CD4-positive, alpha-beta T cell treated with Interleukin-15 for 4 hours (primary cell): ENCODE measurements around the gene DCPS.
"Not testable (repeated sequence)": the region's sequence is repeated elsewhere in the genome, so short reads cannot be mapped to it uniquely, and the experiment has no call there.

Experiments
- DNase-seq: peaks from one replicate; pipeline ENCODE4 v3.0.0-alpha.2; 2020; ENCODE audit warnings: low spot score

The DCPS gene

GRCh38 chr11:126362879-126363655 is 59.2 kb downstream of the DCPS start:
- DNase-seq: no peak

GRCh38 chr11:126363706-126364248 is 59.9 kb downstream of the DCPS start:
- DNase-seq: no peak

DNA sequence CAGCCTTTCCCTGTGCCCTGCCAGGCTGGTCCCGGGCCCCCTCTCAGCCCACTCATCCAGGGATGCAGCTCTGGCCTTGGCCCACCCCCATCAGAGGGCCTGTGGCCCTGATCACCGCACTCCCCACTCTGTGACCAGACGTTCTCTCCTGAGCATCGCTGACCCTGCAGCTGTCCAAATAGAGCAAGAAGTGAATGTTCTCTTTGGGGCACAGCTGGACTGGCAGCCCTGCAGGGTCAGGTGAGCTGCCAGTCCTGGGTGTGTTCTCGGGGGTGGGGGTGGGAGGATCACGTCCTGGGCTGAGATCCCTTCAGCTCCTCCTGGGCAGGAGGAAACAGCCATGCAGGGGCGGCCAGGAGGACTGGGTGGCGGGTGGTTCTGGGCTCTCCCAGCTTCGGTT is 60.9 kb downstream of the DCPS start:
- DNase-seq: not testable (repeated sequence)

DNA sequence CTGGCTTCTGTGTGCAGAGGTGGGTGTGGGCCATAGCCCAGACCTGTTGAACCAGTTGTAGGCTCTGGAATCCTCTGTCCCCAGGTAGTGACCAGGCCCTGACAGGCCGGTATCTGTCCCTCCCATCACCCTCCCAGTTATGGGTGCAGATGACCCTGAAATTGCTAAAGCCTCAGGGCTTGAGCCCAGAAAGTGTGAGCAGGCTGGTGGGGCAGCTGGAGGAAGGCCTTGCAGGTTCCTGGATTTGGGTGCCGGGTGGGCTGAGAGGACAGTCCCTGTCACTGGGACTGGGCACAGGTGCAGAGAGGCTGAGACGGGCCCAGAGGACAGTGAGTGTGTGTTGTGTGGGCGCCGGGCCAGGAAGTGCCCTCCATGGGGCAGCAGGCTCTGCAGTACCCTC is 61.6 kb downstream of the DCPS start:
- not testable (repeated sequence) for DNase-seq

DNA sequence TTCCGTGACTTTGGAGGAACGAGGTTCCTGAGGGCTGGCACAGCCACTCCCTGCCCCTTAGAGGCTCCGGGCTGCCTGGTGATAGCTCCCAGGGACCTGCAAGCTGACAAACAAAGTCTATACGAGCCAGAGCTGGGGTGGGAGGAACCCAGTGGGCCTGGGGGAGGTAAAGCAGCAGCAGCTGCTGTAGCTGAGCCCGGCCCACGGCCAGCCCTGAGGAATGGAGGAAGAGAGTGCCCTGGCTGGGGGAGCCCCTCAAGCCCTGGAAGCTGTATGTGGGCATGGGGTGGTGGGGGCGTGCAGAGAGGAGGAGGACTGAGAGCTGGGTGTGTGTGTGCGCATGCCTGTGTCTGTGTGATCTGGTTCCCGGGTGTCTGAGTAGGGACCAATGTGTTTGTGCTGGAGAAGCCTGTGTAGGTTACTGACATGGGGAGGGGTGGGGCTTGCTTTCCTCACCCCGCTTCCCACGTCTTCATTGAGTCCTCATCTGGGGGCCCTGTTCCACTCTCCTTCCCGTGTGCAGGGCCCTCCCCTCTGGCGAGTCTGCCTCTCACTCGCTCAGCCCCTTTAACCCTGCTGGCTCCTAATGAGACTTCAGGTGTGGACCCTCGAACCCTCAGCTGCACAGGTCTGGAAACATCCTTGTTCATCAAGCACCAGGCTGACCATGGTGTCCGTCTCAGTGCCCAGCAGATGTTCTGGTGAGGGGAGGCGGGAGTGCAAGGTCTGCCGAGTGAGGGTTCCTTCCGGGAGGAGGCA is 62.4 kb downstream of the DCPS start:
- DNase-seq: no peak

- DNase-seq: not testable (repeated sequence)
Measured at GRCh38 chr11:126366823-126367654, 63.2 kb downstream of the DCPS start.

DNA sequence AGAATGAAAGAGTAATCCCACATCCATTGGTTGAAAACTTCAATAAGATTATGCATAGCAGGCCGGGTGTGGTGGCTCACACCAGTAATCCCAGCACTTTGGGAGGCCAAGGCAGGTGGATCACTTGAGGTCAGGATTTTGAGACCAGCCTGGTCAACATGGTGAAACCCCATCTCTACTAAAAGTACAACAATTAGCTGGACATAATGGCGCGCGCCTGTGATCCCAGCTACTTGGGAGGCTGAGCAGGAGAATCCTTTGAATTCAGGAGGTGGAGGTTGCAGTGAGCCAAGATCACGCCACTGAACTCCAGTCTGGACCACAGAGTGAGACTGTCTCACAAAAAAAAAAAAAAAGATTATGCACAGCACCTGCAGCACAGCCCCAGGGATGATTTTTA is 63.9 kb downstream of the DCPS start:
- not testable (repeated sequence) for DNase-seq

DNA sequence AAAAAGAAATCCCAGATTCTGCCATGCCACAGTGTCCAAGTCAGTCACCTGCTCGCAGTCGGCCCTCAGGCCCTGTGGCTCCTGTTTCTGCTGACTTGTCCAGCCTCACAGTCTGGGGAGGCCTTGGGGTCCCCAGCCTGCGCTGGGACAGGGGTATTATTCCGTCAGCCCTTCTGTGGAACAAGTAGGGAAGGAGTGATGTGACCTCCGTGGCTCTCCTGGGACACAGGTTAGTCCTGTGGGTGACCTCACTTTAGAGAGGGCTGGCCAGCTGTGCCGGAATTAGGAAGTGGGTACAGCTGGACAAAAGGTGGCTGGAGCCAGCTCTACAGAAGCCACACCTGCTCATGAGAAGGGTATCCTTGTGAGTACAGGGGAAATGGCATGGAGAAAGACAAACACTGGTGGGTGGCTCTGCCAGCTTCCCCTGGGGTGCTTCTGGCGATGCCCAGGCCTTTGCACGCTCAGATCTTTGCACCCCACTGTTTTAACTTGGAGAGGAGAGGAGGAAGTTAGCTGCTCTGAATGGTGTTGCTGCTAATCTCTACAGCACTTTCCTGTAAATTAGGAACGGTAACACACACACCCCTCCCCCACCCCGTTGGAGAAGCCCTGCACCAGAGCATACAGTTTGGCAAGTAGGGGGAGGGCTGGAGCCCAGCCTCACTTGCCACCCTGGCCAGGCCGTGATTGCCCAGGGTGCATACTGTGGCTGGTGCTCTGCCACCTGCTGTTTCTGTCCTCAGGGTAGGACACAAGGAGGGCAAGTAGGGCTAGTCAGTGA is 64.7 kb downstream of the DCPS start:
- DNase-seq: not testable (repeated sequence)

- no peak for DNase-seq
Measured at GRCh38 chr11:126370016-126370415, 66.2 kb downstream of the DCPS start.

GRCh38 chr11:126371595-126371994 is 67.7 kb downstream of the DCPS start:
- no peak for DNase-seq

- DNase-seq: not testable (repeated sequence)
Measured at GRCh38 chr11:126373389-126374066, 69.7 kb downstream of the DCPS start.

DNA sequence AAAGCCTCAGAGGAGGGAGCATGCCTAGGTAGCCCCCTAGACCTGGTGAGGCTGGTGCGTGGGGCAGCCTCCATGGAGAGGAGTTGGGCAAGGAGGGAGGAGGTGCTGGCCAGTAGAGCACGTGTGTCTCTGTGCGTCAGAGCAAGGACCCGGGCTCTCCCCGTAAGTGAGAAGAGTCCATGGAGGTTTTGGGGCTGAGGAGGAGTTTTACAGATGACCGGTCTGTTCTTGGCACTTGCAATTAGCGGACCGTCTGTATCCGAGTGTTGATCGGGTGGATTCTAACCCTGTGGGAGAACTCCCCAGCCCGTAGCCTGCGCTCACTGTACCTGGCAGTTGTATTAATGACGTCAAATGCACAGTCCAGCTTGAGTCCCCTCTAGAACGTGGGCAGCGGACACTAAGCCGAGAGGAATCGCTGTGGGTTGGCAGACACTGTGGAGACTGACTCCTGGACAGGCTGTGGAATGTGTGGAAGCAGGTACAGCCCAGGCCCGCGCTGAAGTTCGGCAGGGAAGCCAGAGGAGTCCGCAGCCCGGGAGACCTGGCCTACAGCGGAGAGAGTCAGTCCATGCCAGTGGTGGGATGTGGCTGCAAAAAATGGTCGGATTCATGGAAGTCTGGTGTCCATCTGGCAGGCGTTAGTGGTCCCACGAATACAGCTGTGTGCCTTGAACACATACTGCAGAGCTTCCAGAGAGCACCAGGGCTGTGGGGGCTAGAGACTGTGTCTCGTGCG is 70.9 kb downstream of the DCPS start:
- DNase-seq: not testable (repeated sequence)

GRCh38 chr11:126375726-126376125 is 71.9 kb downstream of the DCPS start:
- DNase-seq: no peak

DNA sequence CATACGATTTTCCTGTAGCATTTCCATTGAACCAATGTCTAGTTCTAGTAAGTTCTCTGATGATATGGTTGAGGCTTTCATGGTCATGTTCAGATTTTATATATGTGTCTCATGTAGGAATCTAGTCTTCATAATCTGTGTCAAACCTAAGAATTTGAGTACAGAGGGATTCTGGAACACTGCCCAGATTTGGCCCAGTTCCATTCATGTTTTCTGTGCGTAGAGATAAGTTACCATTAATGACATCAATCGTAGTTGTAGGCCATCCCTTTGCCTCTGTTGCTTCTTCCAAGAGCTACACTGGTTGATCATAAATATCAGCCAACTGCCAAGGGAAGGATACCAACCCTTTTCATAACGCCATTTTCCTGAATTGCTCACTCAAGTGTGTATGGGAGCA is 74.9 kb downstream of the DCPS start:
- no peak for DNase-seq

- DNase-seq: no peak
Measured at GRCh38 chr11:126380909-126381308, 77.0 kb downstream of the DCPS start.

- not testable (repeated sequence) for DNase-seq
Measured at GRCh38 chr11:126381960-126382359, 78.1 kb downstream of the DCPS start.

DNA sequence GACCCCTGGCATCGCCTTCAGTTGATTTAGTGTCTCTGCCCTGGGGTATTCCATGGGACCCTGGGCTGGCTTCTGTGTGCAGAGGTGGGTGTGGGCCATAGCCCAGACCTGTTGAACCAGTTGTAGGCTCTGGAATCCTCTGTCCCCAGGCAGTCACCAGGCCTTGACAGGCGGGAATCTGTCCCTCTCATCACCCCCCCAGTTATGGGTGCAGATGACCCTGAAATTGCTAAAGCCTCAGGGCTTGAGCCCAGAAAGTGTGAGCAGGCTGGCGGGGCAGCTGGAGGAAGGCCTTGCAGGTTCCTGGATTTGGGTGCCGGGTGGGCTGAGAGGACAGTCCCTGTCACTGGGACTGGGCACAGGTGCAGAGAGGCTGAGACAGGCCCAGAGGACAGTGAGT is 78.8 kb downstream of the DCPS start:
- DNase-seq: not testable (repeated sequence)

DNA sequence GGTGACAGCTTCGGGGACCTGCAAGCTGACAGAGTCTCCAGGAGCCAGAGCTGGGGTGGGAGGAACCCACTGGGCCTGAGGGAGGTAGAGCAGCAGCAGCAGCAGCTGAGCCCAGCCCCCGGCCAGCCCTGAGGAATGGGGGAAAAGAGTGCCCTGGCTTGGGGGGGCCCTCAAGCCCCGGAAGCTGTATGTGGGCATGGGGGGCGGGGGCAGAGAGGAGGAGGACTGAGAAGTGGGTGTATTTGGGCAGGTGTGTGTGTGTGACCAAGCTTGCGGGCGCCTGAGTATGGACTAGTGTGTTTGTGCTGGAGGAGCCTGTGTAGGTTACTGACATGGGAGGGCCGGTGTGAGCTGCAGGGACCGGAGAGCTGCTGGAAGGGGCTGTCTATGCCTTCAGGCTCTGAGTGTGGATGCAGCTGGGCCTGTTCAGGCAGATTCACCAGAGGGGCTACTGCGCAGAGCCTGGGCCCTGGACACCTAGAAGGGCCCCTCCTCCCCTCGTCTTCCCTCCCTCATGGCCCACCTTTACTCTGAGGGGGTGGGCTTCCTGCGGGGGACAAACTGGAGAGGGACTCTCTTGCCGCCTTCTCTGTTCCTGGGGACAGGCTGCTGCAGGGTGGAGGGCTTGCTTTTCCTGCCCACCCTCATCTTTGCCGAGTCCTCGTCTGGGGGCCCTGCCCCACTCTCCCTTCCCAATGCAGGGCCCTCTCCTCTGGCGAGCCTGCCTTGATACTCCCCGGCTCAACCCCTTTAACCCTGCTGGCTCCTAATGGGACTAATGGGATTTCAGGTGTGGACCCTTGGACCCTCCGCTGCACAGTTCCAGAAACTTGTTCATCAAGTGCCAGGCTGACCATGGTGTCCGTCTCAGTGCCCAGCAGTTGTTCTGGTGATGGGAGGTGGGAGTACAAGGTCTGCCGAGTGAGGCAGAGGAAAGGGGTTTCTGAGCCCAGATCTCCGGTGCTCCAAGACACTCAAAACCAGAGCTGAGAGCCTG is 79.8 kb downstream of the DCPS start:
- no peak for DNase-seq
